ENCODE measurements around the gene ZFPM1. TPM values are rescaled to one million over a fixed set of nuclear protein-coding genes. Genes with fewer than 3 reads are reported as not detected.

The ZFPM1 gene
- total and polyA plus RNA-seq, 4 donors = 0.19 to 12.8 (median 5.3) TPM

GRCh38 chr16:88427376-88427775, 25.7 kb upstream of the ZFPM1 start:
- H3K9me3 ChIP-seq (ENCODE audit: control insufficient read depth in 4 of 4, low read length in 3 of 4) = no peaks in the 10 kb centered on the region
- H3K9ac ChIP-seq (ENCODE audit: low read depth in 1 of 2, low read length in 2 of 2) = no peak overlapping the region
- H3K4me1 ChIP-seq (ENCODE audit: control insufficient read depth in 4 of 4, insufficient read depth in 4 of 4, low read length in 3 of 4) = peaks cover 0 to 3% (median under 1%) of the 10 kb centered on the region in 4 donors
- 90% methylated on average over 19 of the region's 19 CpGs for WGBS
- H3K4me3 ChIP-seq (ENCODE audit: low read depth in 1 of 3, low read length in 3 of 3) = no peak overlapping the region
- TF ChIP-seq REST (IDR thresholded peaks at IDR 0.05) (no peak), FOXA2 (IDR thresholded peaks at IDR 0.05) (no peak), EGR1 (IDR thresholded peaks at IDR 0.05; ENCODE audit: low read depth in 2 of 2) (no peak), JUND (IDR thresholded peaks at IDR 0.05) (no peak)
- no peaks in the 10 kb centered on the region for H3K36me3 ChIP-seq (ENCODE audit: control insufficient read depth in 4 of 4, insufficient read depth in 3 of 4, low read depth in 1 of 4, low read length in 3 of 4)
- no peak for DNase-seq (ENCODE audit: low spot score)
- peaks cover 0 to 9% (median 0%) of the 10 kb centered on the region in 4 donors for H3K27me3 ChIP-seq (ENCODE audit: control insufficient read depth in 4 of 4, insufficient read depth in 4 of 4, low read length in 3 of 4)
- no peak overlapping the region for H3K27ac ChIP-seq (ENCODE audit: low read depth in 1 of 2, low read length in 2 of 2)

GRCh38 chr16:88428156-88428555, 24.9 kb upstream of the ZFPM1 start:
- DNase-seq (ENCODE audit: low spot score) = no peak
- 90% methylated on average over 19 of the region's 19 CpGs for WGBS
- H3K27me3 ChIP-seq (ENCODE audit: control insufficient read depth in 4 of 4, insufficient read depth in 4 of 4, low read length in 3 of 4) = peaks cover 0 to 9% (median 0%) of the 10 kb centered on the region in 4 donors
- peaks cover 0 to 3% (median under 1%) of the 10 kb centered on the region in 4 donors for H3K4me1 ChIP-seq (ENCODE audit: control insufficient read depth in 4 of 4, insufficient read depth in 4 of 4, low read length in 3 of 4)
- H3K4me3 ChIP-seq (ENCODE audit: low read depth in 1 of 3, low read length in 3 of 3) = no peak overlapping the region
- no peak for TF ChIP-seq MAX (IDR thresholded peaks at IDR 0.05)
- TF ChIP-seq ATF3 (IDR thresholded peaks at IDR 0.05) = no peak
- no peak for TF ChIP-seq HNF4G (IDR thresholded peaks at IDR 0.05)
- TF ChIP-seq REST (IDR thresholded peaks at IDR 0.05) = no peak
- no peak for TF ChIP-seq HNF4A (conservative IDR thresholded peaks at IDR 0.05)
- no peak for TF ChIP-seq ZBTB33 (IDR thresholded peaks at IDR 0.05)
- TF ChIP-seq RAD21 (IDR thresholded peaks at IDR 0.05) = no peak
- H3K27ac ChIP-seq (ENCODE audit: low read depth in 1 of 2, low read length in 2 of 2) = no peak overlapping the region
- no peaks in the 10 kb centered on the region for H3K9me3 ChIP-seq (ENCODE audit: control insufficient read depth in 4 of 4, low read length in 3 of 4)
- H3K36me3 ChIP-seq (ENCODE audit: control insufficient read depth in 4 of 4, insufficient read depth in 3 of 4, low read depth in 1 of 4, low read length in 3 of 4) = no peaks in the 10 kb centered on the region
- no peak overlapping the region for H3K9ac ChIP-seq (ENCODE audit: low read depth in 1 of 2, low read length in 2 of 2)

All from liver (tissue), 9 donors.